ENCODE results near the gene GXYLT1.
"Not testable (repeated sequence)": the region's sequence is repeated elsewhere in the genome, so short reads cannot be mapped to it uniquely, and the experiment has no call there.

GXYLT1 gene

DNA sequence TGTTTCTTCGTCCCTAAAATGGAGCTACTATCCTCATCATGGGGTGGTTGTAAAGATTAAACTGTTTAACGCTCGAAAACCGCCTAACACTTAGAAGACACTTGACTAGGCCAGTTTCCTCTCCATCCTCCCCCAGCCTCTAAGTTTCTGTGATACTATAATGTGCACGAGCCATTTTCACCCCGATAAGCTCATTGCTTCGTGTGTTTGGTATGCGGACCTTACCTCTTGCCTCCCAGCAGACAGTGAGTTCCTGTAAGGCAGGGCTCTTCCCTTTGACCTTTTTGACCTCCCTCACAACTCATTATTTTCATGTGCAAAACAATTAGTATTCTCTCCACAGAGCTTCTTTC, 499 bp upstream of the GXYLT1 start:
- DNase-seq (ENCODE audit: low read depth, low spot score), result no peak

GRCh38 chr12:42144158-42144407, 591 bp downstream of the GXYLT1 start:
- no peak for DNase-seq (ENCODE audit: low read depth, low spot score)

DNA sequence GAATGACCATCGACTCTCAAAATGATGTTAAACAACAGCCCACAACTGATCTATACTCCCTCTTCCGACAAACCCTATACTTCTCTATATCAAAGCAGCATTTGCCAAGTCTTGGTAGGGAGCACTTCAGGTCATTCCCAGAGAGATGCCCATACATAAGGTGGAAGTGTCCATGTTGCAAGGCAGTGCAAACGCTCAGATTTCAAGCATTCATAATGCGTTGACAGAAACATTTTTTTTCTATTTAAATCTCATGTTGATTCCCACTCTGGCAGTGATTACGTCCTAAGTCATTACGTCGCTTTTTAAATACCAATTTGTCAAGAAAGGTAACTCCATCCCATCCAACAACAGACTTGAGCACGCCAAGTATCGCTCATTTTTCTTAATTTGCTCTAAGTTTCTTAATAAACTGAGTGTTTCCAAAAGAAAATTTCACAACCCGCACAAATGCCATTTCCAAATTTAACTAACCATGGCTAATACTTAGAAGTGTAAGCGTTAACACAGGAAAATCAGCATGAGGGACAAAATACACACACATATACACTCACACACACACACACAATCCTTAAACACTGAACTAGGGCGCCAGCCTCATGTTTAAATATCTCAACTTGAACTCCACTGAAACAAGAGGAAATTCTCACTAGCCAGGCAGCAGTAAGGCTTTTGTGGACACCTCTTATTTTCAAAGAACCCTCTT, 1.1 kb downstream of the GXYLT1 start:
- no peak for DNase-seq (ENCODE audit: low read depth, low spot score)

DNA sequence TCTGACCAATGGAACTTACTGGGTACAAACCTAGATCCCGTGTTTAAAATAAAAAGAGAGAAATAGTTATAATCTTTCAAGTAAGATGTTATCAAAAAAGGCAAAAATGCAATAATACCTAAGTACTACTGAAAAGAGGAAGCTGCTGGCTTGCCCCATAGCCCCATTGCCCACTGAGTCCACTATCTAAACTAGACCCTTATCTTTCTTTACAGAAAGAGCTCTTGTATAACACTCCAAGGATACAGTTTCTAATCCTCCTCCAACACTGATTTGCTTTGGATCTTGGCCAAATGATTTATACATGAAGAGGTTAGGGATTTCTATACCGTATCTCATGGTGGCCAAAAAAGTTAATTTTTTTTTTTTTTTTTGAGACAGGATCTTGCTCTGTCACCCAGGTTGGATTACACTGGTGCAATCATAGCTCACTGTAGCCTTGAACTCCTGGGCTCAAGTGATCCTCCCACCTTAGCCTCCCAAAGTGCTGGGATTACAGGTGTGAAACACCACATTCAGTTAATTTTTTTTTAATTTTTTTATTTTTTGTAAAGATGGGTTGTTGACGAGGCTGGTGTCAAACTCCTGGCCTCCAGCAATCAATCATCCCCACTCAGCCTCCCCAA, 2.6 kb downstream of the GXYLT1 start:
- DNase-seq (ENCODE audit: low read depth, low spot score), result no peak

- DNase-seq (ENCODE audit: low read depth, low spot score), result no peak
Observed at GRCh38 chr12:42140901-42141300, 3.8 kb downstream of the GXYLT1 start.

GRCh38 chr12:42135259-42135814, 9.3 kb downstream of the GXYLT1 start:
- DNase-seq (ENCODE audit: low read depth, low spot score), result no peak

DNA sequence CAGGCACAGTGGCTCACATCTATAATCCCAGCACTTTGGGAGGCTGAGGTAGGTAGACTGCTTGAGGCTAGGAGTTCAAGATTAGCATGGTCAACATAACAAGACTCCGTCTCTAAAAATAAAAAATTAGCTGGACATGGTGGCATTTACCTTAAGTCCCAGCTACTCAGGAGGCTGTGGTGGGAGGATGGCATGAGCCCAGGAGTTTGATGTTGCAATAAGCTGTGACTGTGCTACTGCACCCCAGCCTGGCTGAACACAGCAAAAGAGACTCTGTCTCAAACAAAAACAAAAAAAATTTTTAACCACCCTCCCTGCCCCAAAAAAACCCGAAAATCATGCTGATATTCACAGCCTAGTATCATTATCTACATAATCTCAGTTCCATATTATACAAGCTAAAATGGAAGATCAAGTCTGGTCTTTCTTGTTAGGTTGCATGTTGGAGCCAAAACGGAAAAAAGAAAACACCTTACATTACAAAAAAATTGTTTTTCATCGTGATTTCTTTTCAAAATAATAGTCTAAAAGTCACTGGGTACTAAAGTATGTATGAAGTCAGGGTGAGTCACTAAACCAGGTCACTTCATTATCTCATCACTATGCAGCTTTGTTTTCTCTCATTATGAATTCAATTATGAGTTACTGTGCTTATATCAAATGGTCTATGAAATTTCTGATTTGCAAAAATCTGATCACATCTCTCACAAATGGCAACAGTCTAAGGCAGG, 13.8 kb downstream of the GXYLT1 start:
- DNase-seq (ENCODE audit: low read depth, low spot score), result no peak

- DNase-seq (ENCODE audit: low read depth, low spot score), result no peak
Observed at GRCh38 chr12:42129595-42130204, 15.0 kb downstream of the GXYLT1 start.

- no peak for DNase-seq (ENCODE audit: low read depth, low spot score)
Observed at GRCh38 chr12:42128888-42129287, 15.8 kb downstream of the GXYLT1 start.

DNA sequence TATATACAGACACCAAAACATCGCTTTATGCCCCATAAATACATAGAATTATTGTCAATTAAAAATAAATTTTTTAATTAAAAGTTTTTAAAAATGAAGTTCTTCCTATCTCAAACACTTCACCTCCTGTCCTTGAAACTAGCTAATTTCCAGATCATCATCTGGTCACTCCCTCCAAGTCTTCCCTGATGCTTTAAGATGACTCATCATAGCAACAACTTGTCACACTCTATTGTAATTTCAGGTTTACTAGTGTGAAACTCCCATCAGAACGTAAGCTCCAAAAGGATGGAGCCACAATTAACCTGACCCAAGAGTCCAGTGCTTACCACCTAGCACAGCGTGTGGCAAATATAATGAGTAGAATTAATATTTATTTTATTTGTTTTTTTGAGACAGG, 16.3 kb downstream of the GXYLT1 start:
- no peak for DNase-seq (ENCODE audit: low read depth, low spot score)

DNA sequence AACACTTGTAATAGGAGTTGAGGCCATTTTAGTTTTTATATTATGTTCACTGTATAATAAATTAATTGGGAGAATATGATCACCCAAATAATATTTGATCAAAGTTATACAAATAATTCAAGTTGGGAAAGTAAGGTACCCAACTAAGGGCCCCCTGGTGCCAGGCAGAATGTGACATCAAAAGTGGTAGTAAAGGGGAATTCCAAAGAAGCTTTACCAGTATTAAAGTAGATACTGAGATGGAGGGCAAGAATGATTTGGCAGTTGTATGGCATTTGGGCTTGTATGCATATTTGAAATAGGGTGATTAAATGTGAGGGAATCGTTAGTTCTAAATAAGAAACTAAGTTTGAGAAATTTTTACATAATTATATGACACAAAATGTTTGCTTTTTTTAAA, 17.7 kb downstream of the GXYLT1 start:
- DNase-seq (ENCODE audit: low read depth, low spot score), result no peak

DNA sequence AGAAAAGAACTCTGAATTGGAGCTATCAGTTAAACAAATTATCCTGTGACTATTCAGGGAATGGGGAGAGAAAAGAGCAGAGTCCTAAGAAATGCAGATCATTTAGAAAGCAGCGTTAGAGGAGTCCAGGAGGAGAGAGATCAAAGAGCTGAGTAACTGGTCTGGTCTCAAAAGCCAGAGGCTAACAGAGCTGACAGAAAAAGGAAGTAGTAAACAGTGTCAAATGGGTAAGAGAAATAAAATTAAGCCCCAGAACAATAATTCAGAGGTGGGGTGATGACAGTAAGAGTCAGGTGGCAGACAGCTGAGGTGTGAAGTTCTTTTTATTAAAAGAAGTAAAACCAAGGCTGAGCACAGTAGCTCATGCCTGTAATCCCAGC, 19.3 kb downstream of the GXYLT1 start:
- DNase-seq (ENCODE audit: low read depth, low spot score), result no peak

- no peak for DNase-seq (ENCODE audit: low read depth, low spot score)
Observed at GRCh38 chr12:42124764-42125387, 19.8 kb downstream of the GXYLT1 start.

DNA sequence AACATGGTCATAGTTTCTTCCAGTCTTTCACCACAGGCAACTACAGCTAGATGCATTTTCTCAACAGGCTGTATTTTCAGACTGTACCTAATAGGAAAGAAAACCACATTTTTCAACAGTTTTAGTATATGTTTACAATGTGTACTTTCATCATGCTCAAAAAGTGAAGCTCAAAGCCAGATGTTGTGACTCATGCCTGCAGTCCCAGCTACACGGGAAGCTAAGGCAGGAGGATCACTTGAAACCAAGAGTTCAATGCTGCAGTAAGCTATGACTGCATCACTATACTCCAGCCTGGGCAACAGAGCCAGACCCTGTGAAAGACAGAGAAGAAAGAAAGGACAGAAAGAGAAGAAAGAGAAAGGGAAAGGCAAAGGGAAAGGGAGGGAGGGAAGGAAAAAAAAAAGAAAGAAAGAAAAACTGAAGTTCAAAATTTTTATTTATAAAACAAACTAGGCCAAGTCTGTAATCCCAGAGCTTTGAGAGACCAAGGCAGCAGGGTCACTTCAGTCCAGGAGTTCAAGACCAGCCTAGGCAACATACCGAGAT, 25.5 kb downstream of the GXYLT1 start:
- no peak for DNase-seq (ENCODE audit: low read depth, low spot score)

DNA sequence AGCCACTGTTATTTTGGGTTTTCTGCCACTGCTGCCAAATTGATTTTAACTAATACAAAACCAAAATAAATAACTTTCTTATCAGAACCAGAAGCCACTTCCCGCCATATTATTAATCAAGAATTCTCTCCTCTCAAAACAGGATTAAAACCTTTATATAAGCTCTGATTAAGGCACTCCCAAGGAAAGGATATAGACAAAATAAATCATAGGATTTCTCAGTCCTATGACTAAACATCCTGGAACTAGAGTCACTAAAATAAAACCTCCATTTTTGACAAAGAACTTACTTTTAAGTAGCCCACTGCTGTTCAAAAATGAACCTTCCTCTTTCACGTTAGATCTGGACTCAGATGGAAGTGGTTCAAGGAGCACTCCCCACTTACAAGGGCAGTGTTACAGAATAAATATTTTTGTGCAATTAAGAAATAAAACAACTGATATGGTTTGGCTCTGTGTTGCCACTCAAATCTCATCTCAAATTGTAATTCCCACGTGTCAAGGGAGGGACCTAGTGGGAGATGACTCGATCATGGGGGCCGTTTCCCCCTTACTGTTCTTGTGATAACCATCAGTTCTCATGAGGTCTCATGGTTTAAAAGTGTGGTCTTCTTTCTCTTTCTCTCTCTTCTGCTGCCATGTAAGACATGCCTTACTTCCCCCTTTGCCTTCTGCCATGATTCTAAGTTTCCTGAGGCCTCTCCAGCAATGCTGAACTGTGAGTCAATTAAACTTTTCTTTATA, 26.4 kb downstream of the GXYLT1 start:
- no peak for DNase-seq (ENCODE audit: low read depth, low spot score)

DNA sequence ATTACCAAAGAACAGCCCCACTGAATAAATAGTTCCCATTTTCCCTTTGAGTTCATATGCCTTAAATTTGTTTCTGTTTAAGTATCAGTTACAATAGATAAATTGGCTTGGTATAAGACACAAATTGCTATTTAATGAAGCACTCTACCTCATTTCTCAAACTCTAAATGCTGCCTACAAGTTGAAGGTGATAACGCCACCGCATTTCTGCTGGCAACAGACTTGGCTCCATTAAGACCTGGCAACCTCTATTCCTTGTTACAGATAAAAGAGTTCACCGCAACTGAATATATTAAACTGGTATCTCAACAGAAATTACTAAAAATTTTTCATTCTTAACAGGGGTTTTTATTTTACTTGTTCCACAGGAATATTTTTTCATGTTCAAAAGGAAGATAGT, 35.6 kb downstream of the GXYLT1 start:
- DNase-seq (ENCODE audit: low read depth, low spot score), result no peak

- DNase-seq (ENCODE audit: low read depth, low spot score), result not testable (repeated sequence)
Observed at GRCh38 chr12:42106791-42107190, 37.9 kb downstream of the GXYLT1 start.

GRCh38 chr12:42104784-42105183, 39.9 kb downstream of the GXYLT1 start:
- no peak for DNase-seq (ENCODE audit: low read depth, low spot score)

GRCh38 chr12:42104087-42104486, 40.6 kb downstream of the GXYLT1 start:
- DNase-seq (ENCODE audit: low read depth, low spot score), result no peak

DNA sequence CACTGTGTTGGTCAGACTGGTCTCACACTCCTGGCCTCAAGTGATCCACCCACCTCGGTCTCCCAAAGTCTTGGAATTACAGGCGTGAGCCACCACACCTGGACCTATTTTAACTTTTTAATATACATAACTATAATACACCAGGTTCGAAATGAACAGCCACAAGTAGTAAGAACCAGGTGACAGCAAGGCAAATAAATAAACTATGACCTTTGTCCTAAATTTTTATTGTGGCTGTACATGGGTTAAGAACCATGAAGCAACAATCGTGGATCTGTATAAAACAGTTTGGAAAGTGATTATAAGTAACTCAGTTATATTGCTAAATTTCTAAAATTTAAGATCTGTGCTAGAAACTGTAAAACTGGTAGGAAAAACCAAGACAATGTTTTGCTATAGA, 41.5 kb downstream of the GXYLT1 start:
- DNase-seq (ENCODE audit: low read depth, low spot score), result no peak

GRCh38 chr12:42102720-42103119, 42.0 kb downstream of the GXYLT1 start:
- DNase-seq (ENCODE audit: low read depth, low spot score), result no peak
